ENCODE results near the gene ARTN.

Gene ARTN

GRCh38 chr1:43904660-43905551 lies 28.7 kb upstream of the ARTN start:
- Histone ChIP-seq H3K36me3 (ENCODE audit: control insufficient read depth in 2 of 2, insufficient read depth in 2 of 2, low read length in 2 of 2) (peaks cover 7 to 14% of the 10 kb centered on the region in 2 donors), H3K27ac (ENCODE audit: low read length) (no peak overlapping the region), H3K9ac (ENCODE audit: low read length in 2 of 2) (no peak overlapping the region), H3K4me3 (ENCODE audit: low read length in 2 of 2) (no peak overlapping the region), H3K9me3 (ENCODE audit: control insufficient read depth in 2 of 2, low read length in 2 of 2) (no peaks in the 10 kb centered on the region), H3K4me1 (ENCODE audit: control insufficient read depth, insufficient read depth, low read length) (no peaks in the 10 kb centered on the region), H3K27me3 (ENCODE audit: control insufficient read depth in 1 of 2, insufficient read depth in 2 of 2, low read length in 2 of 2) (no peaks in the 10 kb centered on the region)

DNA sequence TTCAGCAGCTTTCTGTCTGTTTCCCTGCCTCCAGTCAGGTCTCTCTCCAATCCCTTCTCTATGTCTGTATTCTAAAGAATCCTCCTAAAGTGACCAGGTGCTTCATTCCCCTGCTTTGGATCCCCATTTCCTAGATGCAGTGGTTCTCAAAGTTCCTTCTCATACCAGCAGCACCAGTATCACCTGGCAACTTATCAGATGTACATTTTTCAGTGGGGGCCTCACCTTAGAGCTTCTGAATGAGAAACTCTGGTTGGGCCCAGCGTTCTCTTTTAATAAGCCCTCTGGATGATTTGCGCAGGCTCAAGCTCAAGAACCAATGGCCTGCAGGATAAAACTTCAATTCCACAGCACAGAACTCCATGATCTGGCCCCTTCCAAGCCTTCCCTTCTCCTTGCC lies 25.4 kb upstream of the ARTN start:
- Histone ChIP-seq H3K4me1 (ENCODE audit: control insufficient read depth, insufficient read depth, low read length) (peaks cover 10% of the 10 kb centered on the region), H3K9me3 (ENCODE audit: control insufficient read depth in 2 of 2, low read length in 2 of 2) (no peaks in the 10 kb centered on the region), H3K4me3 (ENCODE audit: low read length in 2 of 2) (no peak overlapping the region), H3K36me3 (ENCODE audit: control insufficient read depth in 2 of 2, insufficient read depth in 2 of 2, low read length in 2 of 2) (peaks cover 7% of the 10 kb centered on the region in 2 donors), H3K27ac (ENCODE audit: low read length) (no peak overlapping the region), H3K27me3 (ENCODE audit: control insufficient read depth in 1 of 2, insufficient read depth in 2 of 2, low read length in 2 of 2) (no peaks in the 10 kb centered on the region), H3K9ac (ENCODE audit: low read length in 2 of 2) (no peak overlapping the region)

DNA sequence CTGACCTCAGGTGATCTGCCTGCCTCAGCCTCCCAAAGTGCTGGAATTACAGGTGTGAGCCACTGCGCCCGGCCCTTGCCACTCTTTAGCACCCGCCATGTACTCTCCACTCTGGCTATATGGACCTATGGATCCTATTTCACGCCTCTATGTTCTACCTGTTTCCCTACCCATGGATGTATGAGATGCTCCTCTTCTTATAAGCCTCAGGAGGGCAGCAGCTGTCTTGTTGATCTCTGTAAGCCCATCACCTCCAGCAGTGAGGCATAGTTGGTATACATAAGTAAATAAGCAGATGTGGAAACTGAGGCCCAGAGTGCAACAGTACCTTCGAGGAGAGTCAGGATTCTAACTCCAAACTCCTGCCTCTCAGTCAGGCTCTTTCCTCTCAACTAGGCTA lies 24.7 kb upstream of the ARTN start:
- Histone ChIP-seq H3K36me3 (ENCODE audit: control insufficient read depth in 2 of 2, insufficient read depth in 2 of 2, low read length in 2 of 2) (peaks cover 7% of the 10 kb centered on the region in 2 donors), H3K4me3 (ENCODE audit: low read length in 2 of 2) (no peak overlapping the region), H3K27me3 (ENCODE audit: control insufficient read depth in 1 of 2, insufficient read depth in 2 of 2, low read length in 2 of 2) (no peaks in the 10 kb centered on the region), H3K27ac (ENCODE audit: low read length) (no peak overlapping the region), H3K9ac (ENCODE audit: low read length in 2 of 2) (no peak overlapping the region), H3K4me1 (ENCODE audit: control insufficient read depth, insufficient read depth, low read length) (peaks cover 11% of the 10 kb centered on the region), H3K9me3 (ENCODE audit: control insufficient read depth in 2 of 2, low read length in 2 of 2) (no peaks in the 10 kb centered on the region)

- Histone ChIP-seq H3K36me3 (ENCODE audit: control insufficient read depth in 2 of 2, insufficient read depth in 2 of 2, low read length in 2 of 2) (peaks cover 7% of the 10 kb centered on the region in 2 donors), H3K27me3 (ENCODE audit: control insufficient read depth in 1 of 2, insufficient read depth in 2 of 2, low read length in 2 of 2) (no peaks in the 10 kb centered on the region), H3K4me1 (ENCODE audit: control insufficient read depth, insufficient read depth, low read length) (peaks cover 11% of the 10 kb centered on the region), H3K4me3 (ENCODE audit: low read length in 2 of 2) (no peak overlapping the region), H3K9me3 (ENCODE audit: control insufficient read depth in 2 of 2, low read length in 2 of 2) (no peaks in the 10 kb centered on the region), H3K9ac (ENCODE audit: low read length in 2 of 2) (no peak overlapping the region), H3K27ac (ENCODE audit: low read length) (no peak overlapping the region)
Measured at GRCh38 chr1:43910343-43910742, 23.3 kb upstream of the ARTN start.

DNA sequence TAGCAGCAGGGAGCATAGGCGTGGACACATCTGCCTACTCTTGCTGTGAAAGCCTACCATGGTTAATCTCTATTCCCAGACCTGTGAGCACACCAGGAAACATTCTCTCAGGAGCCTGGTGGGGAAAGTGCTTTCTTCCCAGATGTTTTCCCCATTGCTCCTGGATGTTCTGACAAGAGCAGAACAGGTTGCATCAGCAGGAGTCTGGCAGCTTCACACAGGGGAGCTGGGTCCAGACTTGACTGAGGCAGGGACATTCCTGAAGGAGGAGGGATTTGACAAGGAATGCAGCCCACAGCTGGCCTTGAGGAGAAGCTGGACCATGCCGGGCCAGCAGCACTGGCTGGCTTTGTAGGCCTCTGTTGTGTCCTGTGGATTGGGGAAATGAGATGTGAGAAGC lies 21.0 kb upstream of the ARTN start:
- Histone ChIP-seq H3K4me3 (ENCODE audit: low read length in 2 of 2) (no peak overlapping the region), H3K9me3 (ENCODE audit: control insufficient read depth in 2 of 2, low read length in 2 of 2) (no peaks in the 10 kb centered on the region), H3K27ac (ENCODE audit: low read length) (no peak overlapping the region), H3K36me3 (ENCODE audit: control insufficient read depth in 2 of 2, insufficient read depth in 2 of 2, low read length in 2 of 2) (no peaks in the 10 kb centered on the region), H3K4me1 (ENCODE audit: control insufficient read depth, insufficient read depth, low read length) (peaks cover 11% of the 10 kb centered on the region), H3K9ac (ENCODE audit: low read length in 2 of 2) (no peak overlapping the region), H3K27me3 (ENCODE audit: control insufficient read depth in 1 of 2, insufficient read depth in 2 of 2, low read length in 2 of 2) (no peaks in the 10 kb centered on the region)

GRCh38 chr1:43913051-43913501 lies 20.5 kb upstream of the ARTN start:
- Histone ChIP-seq H3K27me3 (ENCODE audit: control insufficient read depth in 1 of 2, insufficient read depth in 2 of 2, low read length in 2 of 2) (no peaks in the 10 kb centered on the region), H3K36me3 (ENCODE audit: control insufficient read depth in 2 of 2, insufficient read depth in 2 of 2, low read length in 2 of 2) (no peaks in the 10 kb centered on the region), H3K9me3 (ENCODE audit: control insufficient read depth in 2 of 2, low read length in 2 of 2) (no peaks in the 10 kb centered on the region), H3K4me3 (ENCODE audit: low read length in 2 of 2) (no peak overlapping the region), H3K9ac (ENCODE audit: low read length in 2 of 2) (no peak overlapping the region), H3K4me1 (ENCODE audit: control insufficient read depth, insufficient read depth, low read length) (peaks cover 11% of the 10 kb centered on the region), H3K27ac (ENCODE audit: low read length) (no peak overlapping the region)

DNA sequence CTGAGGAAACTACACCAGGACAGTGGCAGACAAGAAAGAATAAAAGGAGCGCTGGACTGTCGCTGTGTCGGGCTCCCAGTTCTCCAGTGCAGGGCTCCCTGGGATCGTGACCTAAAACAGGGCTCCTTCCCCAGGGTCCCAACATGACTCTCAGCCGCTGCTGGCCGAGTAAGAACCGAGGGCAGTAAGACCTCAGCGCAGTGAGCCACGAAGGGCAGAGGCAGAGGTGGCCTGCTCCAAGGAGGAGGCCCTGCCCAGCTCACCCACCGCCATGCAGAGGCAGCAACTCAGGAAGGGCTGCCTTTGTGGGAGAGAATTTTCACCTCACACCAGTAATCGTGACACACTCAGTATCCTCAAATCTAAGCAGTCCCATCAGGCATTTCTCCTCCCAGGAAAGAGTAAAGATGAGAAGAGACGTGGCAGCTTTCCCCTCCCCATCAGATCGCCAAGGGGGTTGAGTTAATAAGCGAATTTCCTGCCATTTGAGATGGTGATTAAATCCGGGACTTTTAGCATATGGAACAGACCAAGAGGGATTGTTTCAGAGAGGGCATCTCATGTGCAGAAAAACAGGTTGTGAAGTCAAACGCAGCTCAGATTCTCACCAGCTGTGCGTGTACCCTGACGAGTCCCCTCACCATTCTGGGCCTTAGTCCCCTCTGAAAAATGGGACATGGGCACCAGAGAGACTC lies 19.8 kb upstream of the ARTN start:
- Histone ChIP-seq H3K36me3 (ENCODE audit: control insufficient read depth in 2 of 2, insufficient read depth in 2 of 2, low read length in 2 of 2) (no peaks in the 10 kb centered on the region), H3K9ac (ENCODE audit: low read length in 2 of 2) (no peak overlapping the region), H3K4me1 (ENCODE audit: control insufficient read depth, insufficient read depth, low read length) (peaks cover 11% of the 10 kb centered on the region), H3K9me3 (ENCODE audit: control insufficient read depth in 2 of 2, low read length in 2 of 2) (no peaks in the 10 kb centered on the region), H3K4me3 (ENCODE audit: low read length in 2 of 2) (no peak overlapping the region), H3K27ac (ENCODE audit: low read length) (no peak overlapping the region), H3K27me3 (ENCODE audit: control insufficient read depth in 1 of 2, insufficient read depth in 2 of 2, low read length in 2 of 2) (no peaks in the 10 kb centered on the region)

DNA sequence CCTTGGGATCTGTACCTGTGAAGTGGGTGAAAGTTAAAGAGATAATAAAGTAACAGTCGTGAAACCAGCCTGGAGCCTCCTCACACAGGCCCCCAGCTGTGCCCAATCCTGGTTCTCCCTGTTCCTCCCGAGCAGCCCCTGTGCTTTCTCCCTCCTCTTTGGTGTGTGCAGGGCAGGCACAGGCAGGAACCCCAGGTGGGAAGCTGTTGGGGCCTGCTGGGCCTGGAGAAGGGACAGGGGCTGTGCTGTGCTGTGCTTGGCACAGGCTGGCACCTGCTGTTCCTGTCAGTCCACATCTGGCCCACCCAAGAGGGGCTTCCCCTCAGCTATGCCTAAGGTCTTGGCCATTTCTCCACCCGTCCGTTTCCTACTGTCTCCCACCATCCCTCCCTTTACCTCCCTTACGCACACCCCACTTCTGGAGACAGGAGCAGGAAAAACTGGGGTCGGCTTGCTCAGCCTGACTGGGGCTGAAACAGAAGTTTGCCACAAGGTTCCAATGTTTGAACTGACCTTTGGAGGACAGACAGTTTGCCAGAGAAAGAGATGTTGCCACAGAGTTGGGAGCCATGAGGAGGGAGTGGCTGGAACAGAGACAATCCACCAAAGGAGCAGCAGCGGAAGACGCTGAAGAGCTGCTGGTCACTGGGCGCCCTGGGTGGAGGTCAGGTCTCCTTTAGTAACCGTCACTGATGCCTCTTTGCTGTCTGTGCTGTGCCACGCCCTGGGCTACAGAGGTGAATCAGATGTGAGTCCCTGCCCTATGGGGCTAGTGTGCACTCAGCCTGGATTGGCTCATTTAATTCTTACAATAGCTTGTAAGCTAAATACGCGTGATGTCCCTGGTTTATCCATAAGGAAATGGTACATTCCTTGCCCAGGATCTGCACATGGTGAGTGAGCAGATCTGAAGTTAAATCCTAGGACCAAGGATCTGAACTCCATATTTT lies 18.8 kb upstream of the ARTN start:
- peaks cover 11% of the 10 kb centered on the region for H3K4me1 ChIP-seq (ENCODE audit: control insufficient read depth, insufficient read depth, low read length)
- peaks cover 0 to 1% of the 10 kb centered on the region in 2 donors for H3K36me3 ChIP-seq (ENCODE audit: control insufficient read depth in 2 of 2, insufficient read depth in 2 of 2, low read length in 2 of 2)
- no peaks in the 10 kb centered on the region for H3K27me3 ChIP-seq (ENCODE audit: control insufficient read depth in 1 of 2, insufficient read depth in 2 of 2, low read length in 2 of 2)
- no peak overlapping the region for H3K9ac ChIP-seq (ENCODE audit: low read length in 2 of 2)
- H3K9me3 ChIP-seq (ENCODE audit: control insufficient read depth in 2 of 2, low read length in 2 of 2), result no peaks in the 10 kb centered on the region
- H3K4me3 ChIP-seq (ENCODE audit: low read length in 2 of 2), result no peak overlapping the region
- H3K27ac ChIP-seq (ENCODE audit: low read length), result no peak overlapping the region

GRCh38 chr1:43919906-43920305 lies 13.7 kb upstream of the ARTN start:
- H3K27me3 ChIP-seq (ENCODE audit: control insufficient read depth in 1 of 2, insufficient read depth in 2 of 2, low read length in 2 of 2), result no peaks in the 10 kb centered on the region
- H3K9me3 ChIP-seq (ENCODE audit: control insufficient read depth in 2 of 2, low read length in 2 of 2), result no peaks in the 10 kb centered on the region
- peaks cover 0 to 13% of the 10 kb centered on the region in 2 donors for H3K36me3 ChIP-seq (ENCODE audit: control insufficient read depth in 2 of 2, insufficient read depth in 2 of 2, low read length in 2 of 2)
- H3K4me1 ChIP-seq (ENCODE audit: control insufficient read depth, insufficient read depth, low read length), result no peaks in the 10 kb centered on the region
- no peak overlapping the region for H3K4me3 ChIP-seq (ENCODE audit: low read length in 2 of 2)
- no peak overlapping the region for H3K9ac ChIP-seq (ENCODE audit: low read length in 2 of 2)
- no peak overlapping the region for H3K27ac ChIP-seq (ENCODE audit: low read length)

DNA sequence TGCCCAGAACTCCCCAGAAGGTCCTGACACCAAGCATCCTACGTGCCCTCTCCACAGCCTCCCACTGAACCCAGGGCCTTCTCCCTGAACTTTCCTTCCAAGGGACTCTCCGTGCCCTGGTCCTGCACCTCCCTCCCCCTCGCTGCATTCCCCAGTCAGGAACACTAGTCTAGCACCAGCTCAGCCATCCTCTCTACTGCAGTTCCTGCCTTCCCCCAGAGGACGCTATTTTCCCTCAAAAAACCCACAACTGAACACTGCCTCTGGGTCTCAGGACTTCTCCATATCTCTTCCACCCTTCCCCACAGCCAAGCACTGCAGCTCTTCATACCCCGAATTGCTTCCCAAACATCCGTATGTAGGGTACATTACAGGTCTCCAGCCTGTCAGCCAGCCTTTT lies 12.6 kb upstream of the ARTN start:
- Histone ChIP-seq H3K9me3 (ENCODE audit: control insufficient read depth in 2 of 2, low read length in 2 of 2) (no peaks in the 10 kb centered on the region), H3K4me3 (ENCODE audit: low read length in 2 of 2) (no peak overlapping the region), H3K4me1 (ENCODE audit: control insufficient read depth, insufficient read depth, low read length) (no peaks in the 10 kb centered on the region), H3K9ac (ENCODE audit: low read length in 2 of 2) (no peak overlapping the region), H3K27me3 (ENCODE audit: control insufficient read depth in 1 of 2, insufficient read depth in 2 of 2, low read length in 2 of 2) (no peaks in the 10 kb centered on the region), H3K36me3 (ENCODE audit: control insufficient read depth in 2 of 2, insufficient read depth in 2 of 2, low read length in 2 of 2) (peaks cover 0 to 19% of the 10 kb centered on the region in 2 donors), H3K27ac (ENCODE audit: low read length) (no peak overlapping the region)

All from stomach smooth muscle (tissue), 2 donors.